Liver (tissue), 9 donors: ENCODE data around the gene SNF8. TPM values are rescaled to one million over a fixed set of nuclear protein-coding genes. Genes with fewer than 3 reads are reported as not detected.
A peak's percentile ranks its signal among the peaks of the same experiment; 100 is the strongest.

Experiments used
- DNase-seq: peaks from one replicate; pipeline ENCODE4 v3.0.0-alpha.2; 2017; ENCODE audit warnings: low spot score
- H3K27ac ChIP-seq, 2 donors: one replicate each; pipeline ENCODE4 v1.7.0; 2013; ENCODE audit warnings: inconsistent platforms in 2 of 2, low read length in 2 of 2, control low read depth in 1 of 2, low read depth in 1 of 2, mild to moderate bottlenecking in 1 of 2
- H3K27me3 ChIP-seq, 4 donors: one replicate each; pipeline versions ENCODE4 v1.6.1 to v1.7.0; 2013; ENCODE audit warnings: low read length in 3 of 4, inconsistent platforms in 1 of 4, mild to moderate bottlenecking in 1 of 4, moderate library complexity in 1 of 4; ENCODE audit not compliant: control insufficient read depth in 4 of 4, insufficient read depth in 4 of 4
- H3K36me3 ChIP-seq, 4 donors: one replicate each; pipeline versions ENCODE4 v1.6.1 to v1.7.0; 2013; ENCODE audit warnings: low read length in 3 of 4, mild to moderate bottlenecking in 3 of 4, low read depth in 1 of 4, moderate library complexity in 1 of 4; ENCODE audit not compliant: control insufficient read depth in 4 of 4, insufficient read depth in 3 of 4
- H3K4me1 ChIP-seq, 4 donors: one replicate each; pipeline versions ENCODE4 v1.6.1 to v1.7.0; 2013; ENCODE audit warnings: low read length in 3 of 4, mild to moderate bottlenecking in 3 of 4, moderate library complexity in 1 of 4; ENCODE audit not compliant: control insufficient read depth in 4 of 4, insufficient read depth in 4 of 4
- H3K4me3 ChIP-seq, 3 donors: one replicate each; pipeline versions ENCODE4 v1.6.1 to v1.7.0; 2013; ENCODE audit warnings: low read length in 3 of 3, control low read depth in 1 of 3, low read depth in 1 of 3, mild to moderate bottlenecking in 1 of 3
- H3K9ac ChIP-seq, 2 donors: one replicate each; pipeline ENCODE4 v1.7.0; 2013; ENCODE audit warnings: low read length in 2 of 2, mild to moderate bottlenecking in 2 of 2, moderate library complexity in 2 of 2, control low read depth in 1 of 2, low read depth in 1 of 2
- H3K9me3 ChIP-seq, 4 donors: one replicate each; pipeline versions ENCODE4 v1.6.1 to v1.7.0; 2013; ENCODE audit warnings: low read length in 3 of 4; ENCODE audit not compliant: control insufficient read depth in 4 of 4
- EGR1 ChIP-seq, 2 donors: IDR thresholded peaks; 2 replicates each; pipeline ENCODE4 v1.6.1; 2016 to 2018; ENCODE audit warnings: antibody characterized with exemption in 2 of 2, low read depth in 2 of 2
- FOXA1 ChIP-seq: IDR thresholded peaks from 2 replicates; pipeline ENCODE4 v1.6.1; 2016; ENCODE audit warnings: antibody characterized with exemption
- FOXA2 ChIP-seq: IDR thresholded peaks from 2 replicates; pipeline ENCODE4 v1.6.1; 2016; ENCODE audit warnings: antibody characterized with exemption
- GABPA ChIP-seq, 2 donors: IDR thresholded peaks in 1 of 2; conservative IDR thresholded peaks in 1 of 2; 2 replicates each; pipeline ENCODE4 v1.6.1; 2016; ENCODE audit warnings: antibody characterized with exemption in 2 of 2, mild to moderate bottlenecking in 1 of 2, moderate library complexity in 1 of 2
- HNF4A ChIP-seq, 2 donors: conservative IDR thresholded peaks; 2 replicates each; pipeline ENCODE4 v1.6.1; 2016; ENCODE audit warnings: antibody characterized with exemption in 2 of 2, mild to moderate bottlenecking in 2 of 2
- HNF4G ChIP-seq: IDR thresholded peaks from 2 replicates; pipeline ENCODE4 v1.6.1; 2016; ENCODE audit warnings: antibody characterized with exemption
- JUND ChIP-seq, 2 donors: IDR thresholded peaks; 2 replicates each; pipeline ENCODE4 v1.6.1; 2016; ENCODE audit warnings: antibody characterized with exemption in 2 of 2
- NR2F2 ChIP-seq: IDR thresholded peaks from 2 replicates; pipeline ENCODE4 v1.6.1; 2016; ENCODE audit warnings: antibody characterized with exemption
- RAD21 ChIP-seq, 2 donors: IDR thresholded peaks; 2 replicates each; pipeline ENCODE4 v1.6.1; 2016; ENCODE audit warnings: antibody characterized with exemption in 2 of 2, mild to moderate bottlenecking in 2 of 2
- SP1 ChIP-seq: IDR thresholded peaks from 2 replicates; pipeline ENCODE4 v1.6.1; 2018; ENCODE audit warnings: antibody characterized with exemption, mild to moderate bottlenecking
- TAF1 ChIP-seq: conservative IDR thresholded peaks from 2 replicates; pipeline ENCODE4 v1.6.1; 2016; ENCODE audit warnings: antibody characterized with exemption, mild to moderate bottlenecking
- YY1 ChIP-seq: IDR thresholded peaks from 2 replicates; pipeline ENCODE4 v1.6.1; 2016; ENCODE audit warnings: antibody characterized with exemption, mild to moderate bottlenecking
- WGBS: extraction: QIAGEN DNeasy Blood & Tissue Kit; methylation state at CpG from one replicate; pipeline ENCODE4 v1.1.7; 2013; 5-methylcytosine and 5-hydroxymethylcytosine counted together
- polyA plus RNA-seq, 2 donors: library from polyadenylated mRNA; stranded (reverse) in 1 of 2; unstranded in 1 of 2; fragments of 200-250 nt in 1 of 2; fragments of >200 nt in 1 of 2; fragmentation: Nextera tagmentation in 1 of 2; extraction: Ambion mirVana in 1 of 2; gene quantifications; one replicate each; pipeline versions ENCODE4 v1.2.1 to v1.2.3, GENCODE V29; 2013 to 2015
- total RNA-seq, 2 donors: library from RNA; depleted of rRNA; stranded (reverse); fragments of >200 nt; gene quantifications; one replicate each; pipeline ENCODE4 v1.2.3, GENCODE V29; 2014
- TF ChIP-seq, protein P1 (sequence below): IDR thresholded peaks from 2 replicates; pipeline ENCODE4 v1.6.1; 2016; ENCODE audit warnings: antibody characterized with exemption
- TF ChIP-seq, protein P2 (sequence below): IDR thresholded peaks from 2 replicates; pipeline ENCODE4 v1.6.1; 2016; ENCODE audit warnings: antibody characterized with exemption
- TF ChIP-seq, protein P3 (sequence below): IDR thresholded peaks from 2 replicates; pipeline ENCODE4 v1.6.1; 2016; ENCODE audit warnings: antibody characterized with exemption, mild to moderate bottlenecking
- TF ChIP-seq, protein P4 (sequence below): fragments of 150-350 bp; IDR thresholded peaks from 2 replicates; pipeline ENCODE4 v1.5.1; 2017; ENCODE audit warnings: improper control_type of control experiment, low read depth, low read length; ENCODE audit not compliant: missing input control
- TF ChIP-seq, protein P5 (sequence below): IDR thresholded peaks from 2 replicates; pipeline ENCODE4 v1.6.1; 2016; ENCODE audit warnings: antibody characterized with exemption
- donor health status: healthy.
- donor health status: healthy.
- donor health status: healthy.
- donor health status: healthy.
- donor health status: healthy.

Gene SNF8
- total and polyA plus RNA-seq, 4 donors: 40.5 to 78.2 (median 60.8) TPM

DNA sequence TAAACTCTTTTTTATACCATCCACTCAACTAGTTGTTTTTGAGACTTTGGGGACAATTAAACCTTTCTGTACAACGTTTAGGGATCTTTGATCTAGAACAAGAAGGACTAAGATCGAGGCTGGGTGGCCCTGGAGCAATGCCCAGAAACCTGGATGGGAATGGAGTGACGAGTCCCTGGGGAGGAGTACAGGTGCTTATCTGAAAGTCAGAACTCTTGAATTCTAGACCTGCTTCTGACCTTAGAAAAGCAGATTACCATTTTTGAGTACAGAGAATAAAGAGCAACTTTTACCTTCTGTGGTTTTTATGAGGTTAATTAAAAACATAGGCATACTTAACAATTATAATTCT lies 18.7 kb downstream of the SNF8 start (continued):
- no peak for TF ChIP-seq FOXA2

DNA sequence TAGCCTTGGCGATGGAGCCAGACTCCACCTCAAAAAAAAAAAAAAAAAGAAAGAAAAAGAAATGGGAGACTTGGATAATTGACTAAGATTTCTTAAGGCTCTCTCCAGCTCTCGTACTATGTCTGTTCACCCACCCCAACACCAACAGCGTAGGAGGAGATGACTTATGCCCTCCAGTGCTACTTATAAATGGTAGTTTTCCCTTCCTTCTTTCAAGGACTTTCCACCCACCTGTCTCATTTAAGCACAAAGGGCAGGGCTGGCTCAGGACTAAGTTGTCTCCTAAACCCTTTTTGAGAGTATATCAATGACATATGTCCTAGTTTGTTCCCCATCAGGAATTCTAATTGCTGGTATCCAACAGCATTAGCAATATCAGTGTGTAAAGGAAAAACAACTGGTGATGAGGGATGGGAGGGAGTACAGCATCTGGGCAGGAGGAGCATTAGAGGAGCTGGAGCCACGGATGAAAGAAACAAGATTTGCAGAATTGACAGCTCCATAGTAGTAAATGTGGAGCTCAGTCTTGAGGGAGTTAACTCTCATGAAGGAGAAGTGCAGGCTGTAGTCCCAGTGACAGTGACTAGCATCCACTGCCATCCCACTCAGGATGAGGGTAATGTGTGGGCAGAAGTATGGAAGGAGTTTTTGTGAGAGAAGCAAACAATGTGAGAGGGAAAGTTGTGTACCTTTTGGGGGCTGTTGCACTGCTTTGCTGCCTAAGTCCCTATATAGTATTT lies 19.2 kb downstream of the SNF8 start:
- peaks cover 16 to 82% (median 70%) of the 10 kb centered on the region in 4 donors for H3K36me3 ChIP-seq
- H3K9ac ChIP-seq: no peak overlapping the region
- H3K27ac ChIP-seq: no peak overlapping the region
- no peak overlapping the region for H3K4me3 ChIP-seq
- WGBS: 94% methylated on average over 4 of the region's 4 CpGs
- no peaks in the 10 kb centered on the region for H3K9me3 ChIP-seq
- no peak for DNase-seq
- TF ChIP-seq NR2F2 (no peak), JUND (IDR thresholded peaks at IDR 0.05) (no peak), TAF1 (no peak), EGR1 (IDR thresholded peaks at IDR 0.05; ENCODE audit: low read depth in 2 of 2) (no peak), GABPA (IDR thresholded peaks at IDR 0.05 in 1 of 2, conservative IDR thresholded peaks at IDR 0.05 in 1 of 2) (no peak), HNF4A (conservative IDR thresholded peaks at IDR 0.05) (no peak)
- TF ChIP-seq, protein P1, sequence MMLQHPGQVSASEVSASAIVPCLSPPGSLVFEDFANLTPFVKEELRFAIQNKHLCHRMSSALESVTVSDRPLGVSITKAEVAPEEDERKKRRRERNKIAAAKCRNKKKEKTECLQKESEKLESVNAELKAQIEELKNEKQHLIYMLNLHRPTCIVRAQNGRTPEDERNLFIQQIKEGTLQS: no peak
- TF ChIP-seq, protein P2, sequence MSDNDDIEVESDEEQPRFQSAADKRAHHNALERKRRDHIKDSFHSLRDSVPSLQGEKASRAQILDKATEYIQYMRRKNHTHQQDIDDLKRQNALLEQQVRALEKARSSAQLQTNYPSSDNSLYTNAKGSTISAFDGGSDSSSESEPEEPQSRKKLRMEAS: no peak
- no peaks in the 10 kb centered on the region for H3K4me1 ChIP-seq
- no peaks in the 10 kb centered on the region for H3K27me3 ChIP-seq

DNA sequence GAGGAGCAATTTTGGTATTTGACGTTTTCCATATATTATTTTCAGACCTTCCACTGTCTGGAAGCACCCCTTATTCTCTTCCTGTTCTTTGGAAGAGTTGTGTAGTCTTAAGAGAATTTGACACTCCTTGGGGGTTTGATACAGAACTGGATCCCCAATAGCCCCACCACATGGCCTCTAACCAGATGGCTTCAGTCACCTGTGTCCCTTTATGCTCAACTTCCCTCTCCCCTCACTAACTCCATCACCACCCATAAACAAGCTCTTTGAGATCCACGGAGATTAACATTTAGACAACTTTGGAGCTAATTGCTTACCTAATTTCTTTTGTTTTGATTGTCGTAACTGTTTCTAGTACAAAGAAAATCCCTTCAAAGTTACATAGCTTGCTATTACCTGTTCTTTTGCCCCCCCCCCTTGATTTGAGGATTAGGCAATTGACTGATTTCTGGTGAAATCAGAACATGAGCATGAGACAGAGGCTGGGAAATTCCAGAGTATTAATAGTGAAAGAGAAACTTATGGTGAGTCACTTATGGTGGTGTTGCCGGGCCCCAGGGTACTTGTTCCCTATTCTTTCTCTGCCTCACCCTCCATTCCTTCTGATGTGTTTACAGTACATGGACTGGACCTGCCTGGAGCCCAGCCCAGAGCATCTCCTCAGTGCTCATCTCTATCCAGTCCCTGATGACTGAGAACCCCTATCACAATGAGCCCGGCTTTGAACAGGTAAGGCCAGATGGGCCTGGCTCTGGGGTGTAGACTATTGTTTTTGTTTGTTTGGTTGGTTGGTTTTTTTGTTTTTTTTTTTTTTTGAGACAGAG lies 29.0 kb downstream of the SNF8 start:
- no peak overlapping the region for H3K4me3 ChIP-seq
- no peaks in the 10 kb centered on the region for H3K9me3 ChIP-seq
- peaks cover 13 to 48% (median 29%) of the 10 kb centered on the region in 4 donors for H3K36me3 ChIP-seq
- no peak for DNase-seq
- H3K4me1 ChIP-seq: peaks cover 0 to 5% (median 3%) of the 10 kb centered on the region in 4 donors
- WGBS: 68% methylated on average over 5 of the region's 5 CpGs
- no peaks in the 10 kb centered on the region for H3K27me3 ChIP-seq
- no peak for TF ChIP-seq NR2F2
- TF ChIP-seq, protein P3, sequence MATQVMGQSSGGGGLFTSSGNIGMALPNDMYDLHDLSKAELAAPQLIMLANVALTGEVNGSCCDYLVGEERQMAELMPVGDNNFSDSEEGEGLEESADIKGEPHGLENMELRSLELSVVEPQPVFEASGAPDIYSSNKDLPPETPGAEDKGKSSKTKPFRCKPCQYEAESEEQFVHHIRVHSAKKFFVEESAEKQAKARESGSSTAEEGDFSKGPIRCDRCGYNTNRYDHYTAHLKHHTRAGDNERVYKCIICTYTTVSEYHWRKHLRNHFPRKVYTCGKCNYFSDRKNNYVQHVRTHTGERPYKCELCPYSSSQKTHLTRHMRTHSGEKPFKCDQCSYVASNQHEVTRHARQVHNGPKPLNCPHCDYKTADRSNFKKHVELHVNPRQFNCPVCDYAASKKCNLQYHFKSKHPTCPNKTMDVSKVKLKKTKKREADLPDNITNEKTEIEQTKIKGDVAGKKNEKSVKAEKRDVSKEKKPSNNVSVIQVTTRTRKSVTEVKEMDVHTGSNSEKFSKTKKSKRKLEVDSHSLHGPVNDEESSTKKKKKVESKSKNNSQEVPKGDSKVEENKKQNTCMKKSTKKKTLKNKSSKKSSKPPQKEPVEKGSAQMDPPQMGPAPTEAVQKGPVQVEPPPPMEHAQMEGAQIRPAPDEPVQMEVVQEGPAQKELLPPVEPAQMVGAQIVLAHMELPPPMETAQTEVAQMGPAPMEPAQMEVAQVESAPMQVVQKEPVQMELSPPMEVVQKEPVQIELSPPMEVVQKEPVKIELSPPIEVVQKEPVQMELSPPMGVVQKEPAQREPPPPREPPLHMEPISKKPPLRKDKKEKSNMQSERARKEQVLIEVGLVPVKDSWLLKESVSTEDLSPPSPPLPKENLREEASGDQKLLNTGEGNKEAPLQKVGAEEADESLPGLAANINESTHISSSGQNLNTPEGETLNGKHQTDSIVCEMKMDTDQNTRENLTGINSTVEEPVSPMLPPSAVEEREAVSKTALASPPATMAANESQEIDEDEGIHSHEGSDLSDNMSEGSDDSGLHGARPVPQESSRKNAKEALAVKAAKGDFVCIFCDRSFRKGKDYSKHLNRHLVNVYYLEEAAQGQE: no peak
- peak; percentile 29 to 51 for TF ChIP-seq JUND (IDR thresholded peaks at IDR 0.05)
- TF ChIP-seq, protein P4, sequence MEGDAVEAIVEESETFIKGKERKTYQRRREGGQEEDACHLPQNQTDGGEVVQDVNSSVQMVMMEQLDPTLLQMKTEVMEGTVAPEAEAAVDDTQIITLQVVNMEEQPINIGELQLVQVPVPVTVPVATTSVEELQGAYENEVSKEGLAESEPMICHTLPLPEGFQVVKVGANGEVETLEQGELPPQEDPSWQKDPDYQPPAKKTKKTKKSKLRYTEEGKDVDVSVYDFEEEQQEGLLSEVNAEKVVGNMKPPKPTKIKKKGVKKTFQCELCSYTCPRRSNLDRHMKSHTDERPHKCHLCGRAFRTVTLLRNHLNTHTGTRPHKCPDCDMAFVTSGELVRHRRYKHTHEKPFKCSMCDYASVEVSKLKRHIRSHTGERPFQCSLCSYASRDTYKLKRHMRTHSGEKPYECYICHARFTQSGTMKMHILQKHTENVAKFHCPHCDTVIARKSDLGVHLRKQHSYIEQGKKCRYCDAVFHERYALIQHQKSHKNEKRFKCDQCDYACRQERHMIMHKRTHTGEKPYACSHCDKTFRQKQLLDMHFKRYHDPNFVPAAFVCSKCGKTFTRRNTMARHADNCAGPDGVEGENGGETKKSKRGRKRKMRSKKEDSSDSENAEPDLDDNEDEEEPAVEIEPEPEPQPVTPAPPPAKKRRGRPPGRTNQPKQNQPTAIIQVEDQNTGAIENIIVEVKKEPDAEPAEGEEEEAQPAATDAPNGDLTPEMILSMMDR: no peak
- TF ChIP-seq, protein P5, sequence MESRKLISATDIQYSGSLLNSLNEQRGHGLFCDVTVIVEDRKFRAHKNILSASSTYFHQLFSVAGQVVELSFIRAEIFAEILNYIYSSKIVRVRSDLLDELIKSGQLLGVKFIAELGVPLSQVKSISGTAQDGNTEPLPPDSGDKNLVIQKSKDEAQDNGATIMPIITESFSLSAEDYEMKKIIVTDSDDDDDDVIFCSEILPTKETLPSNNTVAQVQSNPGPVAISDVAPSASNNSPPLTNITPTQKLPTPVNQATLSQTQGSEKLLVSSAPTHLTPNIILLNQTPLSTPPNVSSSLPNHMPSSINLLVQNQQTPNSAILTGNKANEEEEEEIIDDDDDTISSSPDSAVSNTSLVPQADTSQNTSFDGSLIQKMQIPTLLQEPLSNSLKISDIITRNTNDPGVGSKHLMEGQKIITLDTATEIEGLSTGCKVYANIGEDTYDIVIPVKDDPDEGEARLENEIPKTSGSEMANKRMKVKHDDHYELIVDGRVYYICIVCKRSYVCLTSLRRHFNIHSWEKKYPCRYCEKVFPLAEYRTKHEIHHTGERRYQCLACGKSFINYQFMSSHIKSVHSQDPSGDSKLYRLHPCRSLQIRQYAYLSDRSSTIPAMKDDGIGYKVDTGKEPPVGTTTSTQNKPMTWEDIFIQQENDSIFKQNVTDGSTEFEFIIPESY: no peak
- no peak for TF ChIP-seq HNF4A (conservative IDR thresholded peaks at IDR 0.05)
- TF ChIP-seq, protein P2: no peak
- TF ChIP-seq EGR1 (IDR thresholded peaks at IDR 0.05; ENCODE audit: low read depth in 2 of 2): no peak
- TF ChIP-seq HNF4G: no peak
- no peak for TF ChIP-seq FOXA2
- no peak for TF ChIP-seq RAD21 (IDR thresholded peaks at IDR 0.05)
- TF ChIP-seq FOXA1: no peak
- no peak for TF ChIP-seq TAF1
- no peak for TF ChIP-seq YY1
- TF ChIP-seq SP1: no peak
- TF ChIP-seq, protein P1: peak; percentile 29
- peak overlapping the region in 1 of 2 donors; percentile 38 for H3K27ac ChIP-seq
- H3K9ac ChIP-seq: no peak overlapping the region
